NCI-H1092 treated with DMSO at 0.1 percent for 48 hours (cell line): ENCODE results near the gene SGK1.

ENCODE experiments used
- DNase-seq: peaks from one replicate; lab custom pipeline; 2025; lab: John Stamatoyannopoulos, UW

Gene SGK1

GRCh38 chr6:134169871-134170486, 147.9 kb downstream of the SGK1 start:
- DNase-seq, result no peak

DNA sequence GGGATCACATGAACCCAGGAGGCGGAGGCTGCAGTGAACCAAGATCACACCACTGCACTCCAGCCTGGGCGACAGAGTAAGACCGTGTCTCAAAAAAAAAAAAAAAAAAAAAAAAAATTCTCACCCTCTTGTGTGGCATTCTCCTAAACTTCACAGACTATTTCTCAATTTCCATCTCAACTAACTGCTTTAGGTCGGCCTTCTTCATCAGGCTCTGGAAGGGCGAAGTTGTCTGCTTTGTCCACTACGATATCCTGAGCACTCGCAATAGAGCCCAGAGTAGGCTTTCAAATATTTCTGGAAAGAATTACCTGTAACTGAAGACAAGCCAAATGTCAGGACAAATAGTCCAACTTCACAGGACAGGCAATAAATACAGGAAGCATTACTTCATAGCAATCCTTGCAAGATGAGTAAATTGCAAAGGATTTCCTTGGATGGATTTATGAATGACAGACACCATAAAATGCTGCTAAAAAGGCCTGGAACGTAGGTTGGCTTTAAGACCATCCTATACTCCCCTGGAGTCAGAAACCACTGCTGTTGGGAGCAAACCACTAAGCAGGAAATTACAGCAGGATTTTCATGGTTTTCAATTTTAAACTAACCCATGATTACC, 149.2 kb downstream of the SGK1 start:
- no peak for DNase-seq

- no peak for DNase-seq
Measured at GRCh38 chr6:134166511-134167261, 151.2 kb downstream of the SGK1 start.

DNA sequence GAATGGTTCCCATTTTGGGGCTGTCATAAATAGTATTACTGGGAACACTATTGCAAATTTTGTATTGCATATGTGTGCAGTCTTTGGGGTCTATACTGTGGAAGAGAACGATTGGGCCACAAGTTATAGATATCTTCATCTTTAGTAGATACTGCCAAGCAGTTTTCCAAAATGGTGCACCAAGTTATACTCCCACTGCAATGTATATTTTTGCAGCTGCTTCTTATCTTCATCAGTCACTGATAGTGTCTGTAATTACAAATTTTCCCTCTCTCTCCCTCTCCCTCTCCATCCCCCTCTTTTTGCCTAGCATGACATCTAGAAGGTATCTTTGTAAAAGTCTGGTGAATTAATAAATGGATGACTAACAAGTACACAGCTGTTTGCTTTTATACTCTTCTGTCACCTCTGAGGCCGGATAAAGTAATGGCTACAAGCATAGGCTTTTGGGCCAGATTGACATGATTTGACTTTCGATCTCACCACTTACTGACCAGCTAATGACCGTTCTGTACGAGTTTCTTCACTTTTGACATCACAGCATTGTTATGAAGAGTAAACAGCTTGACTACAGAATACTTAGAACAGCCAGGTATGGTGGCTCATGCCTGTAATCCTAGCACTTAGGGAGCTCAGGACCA, 152.2 kb downstream of the SGK1 start:
- DNase-seq, result no peak

DNA sequence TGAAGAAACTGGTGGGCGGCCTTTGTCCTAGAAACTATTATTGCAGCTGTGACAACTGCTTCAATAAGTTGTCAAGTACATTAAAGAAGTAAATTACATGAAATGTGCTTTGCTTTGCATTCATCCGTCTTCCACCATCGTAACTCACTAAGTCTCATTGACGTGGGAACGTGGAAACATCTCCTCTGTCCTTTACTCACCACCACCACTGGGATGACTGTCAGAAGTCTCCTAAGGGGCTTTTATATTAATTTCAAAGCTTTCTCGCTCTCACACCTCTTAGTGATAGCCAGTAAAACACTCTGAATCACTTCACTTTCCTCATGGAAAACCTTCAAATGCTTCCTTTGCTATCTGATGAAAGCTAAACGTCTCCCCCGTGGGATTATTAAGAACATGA, 153.6 kb downstream of the SGK1 start:
- no peak for DNase-seq

DNA sequence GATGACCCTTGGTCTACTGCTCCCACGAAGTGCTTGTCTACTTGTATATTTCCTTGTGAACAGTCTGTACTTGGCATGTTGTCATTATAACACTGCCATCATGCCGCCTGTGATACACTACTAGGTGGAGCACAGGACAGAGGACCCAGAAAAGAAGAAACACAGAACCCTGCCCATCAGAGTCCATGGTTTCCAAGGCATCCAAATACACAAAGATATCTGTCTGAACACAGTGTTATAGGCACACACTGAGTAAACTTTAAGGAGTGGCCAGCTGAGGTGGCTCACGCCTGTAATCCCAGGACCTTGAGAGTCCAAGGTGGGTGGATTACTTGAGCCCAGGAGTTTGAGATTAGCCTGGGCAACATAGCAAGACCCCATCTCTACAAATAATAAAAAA, 155.0 kb downstream of the SGK1 start:
- no peak for DNase-seq

GRCh38 chr6:134161041-134161440, 156.9 kb downstream of the SGK1 start:
- DNase-seq, result no peak

- DNase-seq, result no peak
Measured at GRCh38 chr6:134152767-134153485, 165.0 kb downstream of the SGK1 start.

DNA sequence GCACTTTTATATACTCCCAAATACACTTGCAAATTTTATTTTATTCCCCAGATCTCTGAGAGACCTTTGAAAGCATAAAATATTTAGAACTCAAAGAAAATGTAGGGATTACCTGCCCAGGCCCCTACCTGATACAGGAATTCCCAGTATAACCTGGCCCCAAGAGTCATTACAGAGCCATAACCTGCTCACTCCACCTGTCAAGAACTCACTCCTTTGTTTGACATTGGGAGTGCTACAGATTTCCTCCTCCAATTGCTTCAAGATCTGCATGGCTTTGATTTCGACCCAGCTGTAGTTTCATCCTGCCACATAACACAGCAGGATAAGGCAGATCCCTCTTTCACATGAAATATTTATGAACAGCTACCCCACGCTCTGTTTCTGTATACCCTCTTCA, 169.3 kb downstream of the SGK1 start:
- DNase-seq, result no peak

GRCh38 chr6:134147034-134147533, 170.8 kb downstream of the SGK1 start:
- DNase-seq, result no peak

DNA sequence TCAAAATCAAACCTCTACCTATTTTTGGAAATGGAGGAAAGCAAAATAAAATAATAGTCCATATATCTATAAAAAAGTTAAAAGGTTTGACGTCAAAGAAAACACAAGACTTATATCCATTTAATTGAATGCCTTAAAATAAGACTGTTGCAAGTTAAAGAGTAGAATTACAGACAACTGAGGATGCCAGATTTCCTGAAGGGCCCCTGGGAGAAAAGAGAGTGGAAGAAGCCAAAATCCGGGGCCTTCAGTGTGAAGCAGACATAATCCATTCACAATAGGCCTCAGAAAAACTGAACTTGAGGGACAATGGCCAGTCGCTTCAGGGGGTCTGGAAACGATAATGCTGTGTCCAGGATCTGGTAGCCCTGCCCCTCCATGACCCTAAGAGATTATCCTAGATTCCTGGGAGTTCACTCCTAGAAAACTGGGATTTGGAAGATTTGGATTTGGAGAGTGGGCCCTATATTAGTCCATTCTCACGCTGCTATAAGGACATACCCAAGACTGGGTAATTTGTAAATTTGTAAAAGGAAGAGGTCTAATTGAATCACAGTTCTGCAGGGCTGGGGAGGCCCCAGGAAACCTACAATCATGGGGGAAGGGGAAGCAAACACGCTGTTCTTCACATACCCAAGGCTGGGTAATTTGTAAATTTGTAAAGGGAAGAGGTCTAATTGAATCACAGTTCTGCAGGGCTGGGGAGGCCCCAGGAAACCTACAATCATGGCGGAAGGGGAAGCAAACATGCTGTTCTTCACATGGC, 171.5 kb downstream of the SGK1 start:
- DNase-seq, result no peak

GRCh38 chr6:134145786-134146185, 172.1 kb downstream of the SGK1 start:
- DNase-seq, result no peak

- no peak for DNase-seq
Measured at GRCh38 chr6:134138226-134138975, 179.5 kb downstream of the SGK1 start.

- no peak for DNase-seq
Measured at GRCh38 chr6:134134654-134135053, 183.3 kb downstream of the SGK1 start.

GRCh38 chr6:134132494-134133141, 185.3 kb downstream of the SGK1 start:
- DNase-seq, result no peak

GRCh38 chr6:134131530-134132139, 186.3 kb downstream of the SGK1 start:
- no peak for DNase-seq

DNA sequence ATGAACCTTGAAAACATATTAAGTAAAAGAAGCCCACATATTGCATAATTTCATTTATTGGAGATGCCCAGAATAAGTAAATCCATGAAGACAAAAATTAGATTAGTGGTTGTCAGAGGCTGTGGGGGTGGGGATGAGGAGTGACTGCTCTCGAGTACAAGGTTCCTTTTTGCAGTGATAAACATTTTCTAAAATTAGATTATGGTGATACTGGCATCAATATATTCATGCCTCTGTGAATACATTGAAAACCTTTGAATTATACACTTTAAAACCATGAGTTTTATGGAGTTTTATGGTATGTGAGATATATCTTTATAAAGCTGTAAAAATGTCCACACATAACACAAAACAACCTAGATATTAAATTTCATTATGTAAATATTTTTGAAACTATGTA, 189.8 kb downstream of the SGK1 start:
- no peak for DNase-seq

GRCh38 chr6:134123666-134124208, 194.2 kb downstream of the SGK1 start:
- DNase-seq, result peak; percentile 56

DNA sequence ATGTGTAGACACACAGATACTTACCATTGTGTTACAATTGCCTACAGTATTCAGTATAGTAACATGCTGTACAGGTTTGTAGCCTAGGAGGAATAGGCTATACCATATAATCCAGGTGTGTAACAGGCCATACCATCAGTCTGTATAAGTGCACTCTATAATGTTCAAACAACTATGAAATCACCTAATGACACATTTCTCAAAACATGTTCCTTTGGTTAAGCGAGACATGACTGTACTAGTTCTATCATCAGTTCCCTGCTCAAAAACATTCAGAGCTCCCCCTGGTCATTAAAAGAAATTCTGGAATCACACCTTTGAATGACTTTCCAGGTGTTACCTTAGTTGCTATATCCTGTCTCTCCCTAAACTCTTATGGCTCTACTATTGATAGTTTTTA, 195.1 kb downstream of the SGK1 start:
- no peak for DNase-seq
